Stimulated activated CD8-positive, alpha-beta memory T cell treated with anti-CD3 and anti-CD28 coated beads, Interleukin-15, amount 100 ng/mL, for 4 hours (primary cell): Measurements from ENCODE around the gene KCNC4.

ENCODE experiments used
- DNase-seq, 2 donors: peaks; one replicate each; pipeline ENCODE4 v3.0.0-alpha.2; 2020; ENCODE audit warnings: low read depth in 2 of 2

KCNC4 gene

GRCh38 chr1:110211496-110212168, 1.5 kb downstream of the KCNC4 start:
- no peak for DNase-seq

- DNase-seq = no peak
Measured at GRCh38 chr1:110212169-110213142, 2.3 kb downstream of the KCNC4 start.

- no peak for DNase-seq
Measured at GRCh38 chr1:110213143-110213540, 3.0 kb downstream of the KCNC4 start.

- no peak for DNase-seq
Measured at GRCh38 chr1:110214454-110215404, 4.6 kb downstream of the KCNC4 start.

DNA sequence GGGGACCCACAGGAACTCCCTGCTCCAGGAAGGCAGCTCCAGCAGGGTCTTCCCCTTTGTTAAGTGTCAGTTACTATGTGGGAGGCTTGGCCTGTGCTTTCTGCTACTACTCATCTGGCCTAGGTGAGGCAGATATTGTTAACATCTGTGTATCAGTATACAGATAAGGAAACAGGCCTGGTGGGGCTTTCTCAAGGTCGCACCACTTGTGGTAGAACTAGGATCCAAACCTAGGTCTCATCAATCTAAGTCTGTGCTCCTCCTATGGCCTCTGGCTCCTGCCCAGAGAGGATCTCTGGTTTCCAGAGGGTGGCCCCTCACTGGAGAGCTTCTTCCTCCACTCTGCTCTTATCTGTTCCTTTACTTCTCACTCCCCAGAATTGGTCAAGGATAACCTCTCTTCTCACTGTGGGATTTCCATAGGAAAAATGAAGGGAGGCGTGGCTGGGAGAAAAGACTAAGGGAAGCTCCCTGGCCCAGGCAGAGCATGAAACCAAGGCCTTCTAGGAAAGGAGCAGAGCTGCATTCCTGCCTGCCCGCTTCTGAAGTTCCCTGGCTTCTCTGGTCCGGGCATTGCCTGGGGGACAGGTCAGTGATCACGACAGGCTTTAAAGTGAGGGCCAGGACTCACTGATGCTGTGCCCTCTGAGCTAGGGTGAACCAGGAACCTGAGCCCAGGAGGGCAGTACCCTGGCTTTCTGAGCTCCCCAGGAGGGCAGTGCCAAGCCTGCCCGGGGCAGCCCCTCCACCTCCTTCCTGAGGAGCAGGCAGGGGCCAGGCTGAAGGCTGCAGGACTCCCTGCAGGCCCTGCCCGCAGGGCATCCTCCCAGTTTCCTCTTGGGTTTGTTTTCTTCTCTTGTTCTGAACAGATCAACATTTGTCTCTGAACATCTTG, 5.8 kb downstream of the KCNC4 start:
- DNase-seq = no peak

DNA sequence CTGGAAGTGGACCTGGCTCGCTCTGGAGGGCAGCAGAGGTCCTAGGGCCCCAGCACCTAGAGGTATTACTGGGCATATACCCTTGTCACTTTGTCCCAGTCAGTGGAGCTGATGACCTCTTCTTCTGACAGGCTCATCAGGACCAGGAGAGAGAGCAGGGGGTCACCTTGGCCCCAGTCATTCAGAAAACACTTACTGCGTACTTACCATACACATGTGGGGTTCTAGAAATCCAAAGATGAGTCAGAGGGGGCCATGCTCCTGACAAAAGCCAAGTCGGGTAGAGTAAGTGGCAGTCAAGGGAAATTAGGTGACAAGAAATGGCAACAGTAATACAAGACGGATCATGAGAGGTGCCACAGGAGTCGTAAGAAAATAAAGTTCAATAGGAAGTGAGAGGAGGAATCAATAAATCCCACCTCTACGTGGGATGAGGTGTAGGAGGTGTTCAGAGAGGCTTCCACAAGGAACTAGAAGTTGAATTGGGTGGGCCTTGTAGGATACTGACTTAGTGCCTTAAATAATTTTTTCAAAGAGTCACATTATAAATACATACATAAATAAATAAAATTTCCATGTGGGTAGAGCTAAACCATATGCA, 6.8 kb downstream of the KCNC4 start:
- DNase-seq = no peak

- no peak for DNase-seq
Measured at GRCh38 chr1:110218137-110218536, 8.0 kb downstream of the KCNC4 start.

DNA sequence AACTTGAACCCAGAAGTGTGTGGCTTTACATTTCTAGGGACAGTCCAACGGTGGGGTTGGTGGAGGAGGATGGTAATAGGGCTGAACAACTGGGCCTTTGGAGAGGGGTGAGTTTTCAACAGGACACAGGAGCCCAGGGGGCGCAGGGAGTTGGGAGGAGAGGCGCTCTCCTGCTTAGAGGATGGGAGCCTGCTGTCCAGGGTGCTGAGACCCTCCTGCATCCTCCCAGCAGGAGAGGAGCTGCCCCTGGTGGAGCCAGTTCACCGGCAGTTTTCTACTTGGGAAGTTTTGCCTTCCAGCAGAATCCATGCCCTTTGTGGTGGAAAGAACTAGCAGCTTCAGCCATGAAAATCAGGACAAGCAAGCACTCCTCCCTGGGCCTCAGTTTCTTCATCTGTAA, 8.6 kb downstream of the KCNC4 start:
- no peak for DNase-seq

DNA sequence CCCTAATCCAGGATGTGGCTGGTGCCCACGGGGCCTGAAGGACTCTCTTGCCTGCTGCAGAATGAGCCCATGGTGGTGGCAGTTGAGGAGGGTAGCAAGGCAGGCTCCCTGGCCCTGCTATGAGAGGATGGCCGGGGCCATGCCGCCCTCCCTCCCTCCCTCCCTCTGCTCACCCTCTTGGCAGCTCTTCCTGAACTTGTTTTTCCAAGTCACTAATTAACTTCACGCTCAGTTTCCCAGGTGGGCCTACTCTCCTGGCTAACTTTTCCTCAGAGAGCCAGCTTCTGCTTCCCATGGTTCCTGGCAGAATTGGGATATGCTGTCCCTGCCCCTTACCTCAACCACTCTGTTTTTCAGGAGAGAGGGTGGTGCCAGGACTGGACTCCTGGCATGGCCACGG, 10.2 kb downstream of the KCNC4 start:
- DNase-seq = no peak

- DNase-seq = no peak
Measured at GRCh38 chr1:110221119-110221518, 11.0 kb downstream of the KCNC4 start.

GRCh38 chr1:110223127-110223526, 13.0 kb downstream of the KCNC4 start:
- no peak for DNase-seq

- no peak for DNase-seq
Measured at GRCh38 chr1:110223581-110223980, 13.5 kb downstream of the KCNC4 start.

DNA sequence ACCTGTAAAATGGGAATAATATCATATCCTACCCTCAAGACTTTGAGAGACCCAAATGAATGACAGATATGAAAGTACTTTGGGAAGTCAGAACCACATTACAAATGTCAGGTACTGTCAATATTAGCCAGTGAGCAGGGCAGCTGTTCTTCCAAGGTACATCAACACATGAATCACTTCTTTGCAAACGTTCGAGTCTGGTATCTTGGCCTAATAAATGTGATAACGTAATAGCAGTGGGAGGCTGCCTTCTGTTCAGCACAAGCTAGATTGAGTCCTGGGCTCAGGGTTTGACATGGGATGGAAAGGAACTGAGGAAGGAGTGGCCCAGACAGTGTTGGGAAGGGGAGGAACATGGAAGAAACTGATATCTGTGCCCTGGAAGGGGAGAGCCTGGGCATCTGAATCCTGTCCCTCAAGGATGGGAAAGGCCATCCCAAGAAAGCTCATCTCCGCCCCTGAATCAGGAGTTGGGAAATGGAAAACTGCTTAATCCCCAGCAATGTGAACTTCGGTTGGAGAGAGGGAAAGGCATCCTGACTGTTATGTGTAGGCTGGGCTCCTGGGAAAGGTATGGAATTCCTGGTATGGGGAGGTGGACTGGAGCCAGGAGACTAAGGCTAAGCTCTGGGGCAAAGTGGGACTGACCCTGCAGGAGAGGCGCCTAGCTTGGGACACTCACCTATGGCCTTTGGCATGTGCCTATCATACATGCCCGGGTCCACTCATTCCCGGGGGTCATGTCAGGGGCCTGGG, 14.3 kb downstream of the KCNC4 start:
- DNase-seq = no peak

DNA sequence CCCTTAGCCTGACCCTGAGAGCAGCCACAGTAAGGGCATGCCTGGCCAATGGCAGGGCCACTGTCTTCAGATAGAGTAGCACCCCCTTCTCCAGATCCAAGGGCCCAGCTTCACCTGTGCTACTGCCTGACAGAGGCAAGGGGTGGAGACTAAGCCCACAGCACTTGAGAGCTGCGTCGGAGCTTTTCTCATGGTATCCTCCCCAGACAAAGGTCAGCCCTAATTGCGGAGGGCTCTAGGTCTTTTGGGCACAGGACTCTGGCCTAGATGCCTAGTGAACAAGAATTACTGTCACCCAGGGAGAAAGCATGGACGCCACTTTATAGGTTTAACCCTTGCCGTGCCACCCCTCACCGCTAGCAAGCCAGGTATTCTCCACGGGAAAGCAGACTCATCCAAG, 15.1 kb downstream of the KCNC4 start:
- DNase-seq = no peak

GRCh38 chr1:110225756-110226404, 15.8 kb downstream of the KCNC4 start:
- DNase-seq = no peak

DNA sequence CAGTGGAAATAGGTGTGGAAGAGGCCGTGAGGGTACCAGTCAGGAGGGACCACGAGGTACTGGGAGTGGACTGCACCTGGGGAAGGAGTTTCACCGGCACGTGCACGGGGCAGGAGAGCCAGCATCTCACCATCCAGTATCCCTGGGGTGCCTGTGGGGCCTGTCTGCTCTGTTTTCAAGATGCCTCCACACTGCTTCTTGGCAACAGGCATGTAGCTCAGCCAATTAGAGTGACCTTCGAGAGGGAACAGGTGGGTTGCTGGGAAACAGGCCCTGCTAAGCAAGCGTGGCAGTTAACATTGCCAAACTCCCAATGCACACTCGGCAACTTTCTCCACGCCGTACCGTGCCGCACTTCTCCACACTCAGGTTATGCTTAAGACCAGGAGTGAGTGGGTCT, 17.7 kb downstream of the KCNC4 start:
- no peak for DNase-seq

DNA sequence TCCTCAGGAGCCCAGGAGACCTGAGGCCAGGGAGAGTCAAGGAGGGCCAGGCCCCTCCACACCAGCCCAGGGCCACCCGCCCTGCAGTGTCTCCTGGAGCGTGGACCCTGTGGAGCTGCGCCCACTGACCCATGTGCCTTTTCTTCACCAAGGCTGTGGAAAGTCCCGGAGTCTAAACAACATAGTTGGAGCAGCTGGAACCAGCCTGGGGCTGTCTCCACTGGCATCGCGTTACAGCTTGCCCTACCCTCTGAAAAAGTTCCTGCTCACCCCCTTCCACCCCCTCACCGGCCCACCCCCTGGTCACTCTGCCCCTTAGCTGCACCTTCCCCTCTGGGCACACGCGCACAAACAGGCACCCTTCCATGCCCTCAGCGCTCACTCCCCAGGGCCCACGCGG, 18.3 kb downstream of the KCNC4 start:
- no peak for DNase-seq

DNA sequence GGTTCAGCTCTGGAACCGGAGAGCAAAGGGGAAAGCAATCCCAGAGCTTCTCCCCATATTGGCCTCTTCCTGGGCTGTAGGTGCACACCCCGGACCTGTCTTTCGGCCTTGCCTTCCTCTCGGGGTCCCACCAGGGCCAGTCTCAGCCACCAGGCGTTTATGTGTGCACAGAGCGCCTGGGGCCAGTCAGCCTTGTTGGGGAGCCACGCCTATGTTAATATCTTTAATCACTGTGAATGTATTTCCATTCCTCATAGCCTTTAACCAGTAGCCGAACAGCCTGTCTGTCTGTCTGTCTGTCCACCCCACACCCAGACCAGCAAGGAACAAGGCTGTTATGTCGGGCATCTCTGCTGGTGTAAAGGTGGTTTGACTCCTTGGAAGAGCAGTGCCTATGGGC, 18.8 kb downstream of the KCNC4 start:
- DNase-seq = no peak

- DNase-seq = no peak
Measured at GRCh38 chr1:110229348-110230001, 19.4 kb downstream of the KCNC4 start.
